B cell (primary cell): ENCODE measurements around the gene PYY. TPM values are rescaled to one million over a fixed set of nuclear protein-coding genes. Genes with fewer than 3 reads are reported as not detected.

Source experiments
- ATAC-seq: fragments of 200-7000 bp; cut with Tn5 transposase; one replicate; pipeline ENCODE4 v1.10.0; 2021; ENCODE audit warnings: low read depth, mild to moderate bottlenecking, moderate number of reproducible peaks, moderate library complexity
- CTCF ChIA-PET: fragments of 350-600 bp; sonication (Branson Sonifier 250); formaldehyde crosslinking; loops from one replicate; lab custom pipeline; 2021; ENCODE audit warnings: antibody characterized with exemption, inconsistent platforms; lab: Charles Lee
- POLR2A ChIA-PET: fragments of 350-600 bp; sonication (Branson Sonifier 250); formaldehyde crosslinking; loops from one replicate; lab custom pipeline; 2021; ENCODE audit warnings: antibody characterized with exemption; lab: Charles Lee
- DNase-seq: peaks from one replicate; pipeline ENCODE4 v3.0.0; 2013
- H2AFZ ChIP-seq: 2 replicates; pipeline ENCODE4 v1.6.1; 2012; ENCODE audit warnings: mild to moderate bottlenecking, low read depth, low read length; ENCODE audit not compliant: insufficient read depth, poor library complexity, severe bottlenecking
- H3K27ac ChIP-seq, 2 donors: 1 replicate in 1 of 2; 2 replicates in 1 of 2; pipeline ENCODE4 v1.5.1; 2012 to 2013; ENCODE audit warnings: low read length in 2 of 2, mild to moderate bottlenecking in 2 of 2, moderate library complexity in 1 of 2
- H3K27me3 ChIP-seq, 4 experiments: fragments of 200-600 bp in 1 of 4; sonication (generic) in 1 of 4; replicated peaks in 1 of 4; 1 replicate in 2 of 4; 2 replicates in 2 of 4; pipeline versions ENCODE4 v1.6.1 to v1.7.0; 2013 to 2016; ENCODE audit warnings: low read length in 3 of 4, mild to moderate bottlenecking in 2 of 4, mixed read lengths in 1 of 4, moderate library complexity in 1 of 4; ENCODE audit not compliant: insufficient read depth in 4 of 4, control insufficient read depth in 3 of 4; ENCODE audit errors: control extremely low read depth in 1 of 4
- H3K36me3 ChIP-seq, 2 experiments: replicated peaks in 1 of 2; 1 replicate in 1 of 2; 2 replicates in 1 of 2; pipeline versions ENCODE4 v1.6.1 to v1.7.1; 2013; ENCODE audit warnings: low read length in 1 of 2; ENCODE audit not compliant: insufficient read depth in 2 of 2, control insufficient read depth in 1 of 2; ENCODE audit errors: control extremely low read depth in 1 of 2, extremely low read depth in 1 of 2
- H3K4me1 ChIP-seq, 2 donors: fragments of 200-600 bp in 1 of 2; sonication (generic) in 1 of 2; 1 replicate in 1 of 2; 2 replicates in 1 of 2; pipeline versions ENCODE4 v1.5.1 to v1.6.1; 2013 to 2017; ENCODE audit warnings: low read length in 2 of 2; ENCODE audit not compliant: control insufficient read depth in 2 of 2, insufficient read depth in 2 of 2
- H3K4me2 ChIP-seq: replicated peaks from 2 replicates; pipeline ENCODE3; 2012; ENCODE audit warnings: mild to moderate bottlenecking, low read depth, low read length; ENCODE audit not compliant: poor library complexity, severe bottlenecking
- H3K4me3 ChIP-seq, 5 experiments: fragments of 200-600 bp in 1 of 5; sonication (generic) in 1 of 5; 1 replicate in 3 of 5; 2 replicates in 2 of 5; pipeline versions ENCODE4 v1.5.1 to v1.7.0; 2011 to 2016; ENCODE audit warnings: low read length in 4 of 5, mild to moderate bottlenecking in 4 of 5, low read depth in 2 of 5, control low read depth in 1 of 5, moderate library complexity in 1 of 5; ENCODE audit not compliant: insufficient read depth in 1 of 5; ENCODE audit errors: control extremely low read depth in 1 of 5, extremely low read depth in 1 of 5
- H3K79me2 ChIP-seq: fragments of 200-600 bp; sonication (generic); one replicate; pipeline ENCODE4 v1.6.0; 2016; ENCODE audit warnings: low read length; ENCODE audit not compliant: control insufficient read depth, insufficient read depth
- H3K9ac ChIP-seq: fragments of 200-600 bp; sonication (generic); 2 replicates; pipeline ENCODE4 v1.6.1; 2017; ENCODE audit warnings: mild to moderate bottlenecking, low read length, moderate library complexity
- H3K9me3 ChIP-seq, 3 donors: one replicate each; pipeline versions ENCODE4 v1.6.1 to v1.7.1; 2013; ENCODE audit warnings: low read length in 2 of 3; ENCODE audit not compliant: control insufficient read depth in 2 of 3, insufficient read depth in 1 of 3; ENCODE audit errors: control extremely low read depth in 1 of 3
- H4K20me1 ChIP-seq: 2 replicates; pipeline ENCODE4 v1.6.0; 2012; ENCODE audit warnings: mild to moderate bottlenecking, low read length; ENCODE audit not compliant: insufficient read depth, control insufficient read depth, poor library complexity, severe bottlenecking
- H3K27ac Mint-ChIP-seq: one replicate; pipeline ENCODE4 v1.8.0; 2021; ENCODE audit warnings: mixed read lengths
- H3K27me3 Mint-ChIP-seq: one replicate; pipeline ENCODE4 v1.8.0; 2021; ENCODE audit warnings: mixed read lengths
- H3K4me1 Mint-ChIP-seq: one replicate; pipeline ENCODE4 v1.8.0; 2021; ENCODE audit warnings: mixed read lengths
- H3K4me3 Mint-ChIP-seq: one replicate; pipeline ENCODE4 v1.8.0; 2021; ENCODE audit warnings: mixed read lengths
- H3K9me3 Mint-ChIP-seq: one replicate; pipeline ENCODE4 v1.8.0; 2022; ENCODE audit warnings: mixed read lengths; ENCODE audit not compliant: insufficient read depth
- CTCF ChIP-seq: fragments of 200-600 bp; IDR thresholded peaks from one replicate; pipeline ENCODE4 v1.8.0; 2022; ENCODE audit warnings: antibody characterized with exemption, mild to moderate bottlenecking
- EZH2 ChIP-seq: IDR thresholded peaks from 2 replicates; pipeline ENCODE4 v1.6.1; 2012; ENCODE audit warnings: borderline replicate concordance, low read depth, mild to moderate bottlenecking, moderate library complexity, low read length; ENCODE audit not compliant: insufficient read depth, poor library complexity, severe bottlenecking
- WGBS: methylation state at CpG from one replicate; pipeline ENCODE4 v1.1.5; 2013; ENCODE audit warnings: missing lambda C conversion rate; ENCODE audit not compliant: insufficient coverage; 5-methylcytosine and 5-hydroxymethylcytosine counted together
- intact Hi-C: fragments of 100-400 bp; cut with micrococcal nuclease; formaldehyde crosslinking; loops from one replicate; pipeline ENCODE4 v1.10.0; 2022
- polyA plus RNA-seq: library from polyadenylated mRNA; depleted of rRNA; stranded (reverse); fragments of >200 nt; gene quantifications from 2 replicates; pipeline ENCODE4 v1.2.3, GENCODE V29; 2012
- total RNA-seq, 2 donors: library from RNA; stranded (reverse); fragments of 120-200 nt in 1 of 2; gene quantifications; 1 replicate in 1 of 2; 2 replicates in 1 of 2; pipeline versions ENCODE4 v1.2.3 to v1.2.4, GENCODE V29; 2013 to 2022

Gene PYY
- total and polyA plus RNA-seq, 2 donors (not counting 1 experiment from before 2014, with no cell fraction given) = 0.19 TPM; not detected in 1

- Histone ChIP-seq H3K4me1 (no peaks in the 10 kb centered on the region), H3K27ac (no peak overlapping the region), H3K4me3 (no peak overlapping the region), H3K36me3 (no peaks in the 10 kb centered on the region), H3K9me3 (no peaks in the 10 kb centered on the region), H3K79me2 (no peaks in the 10 kb centered on the region), H3K9ac (no peak overlapping the region), H3K27me3 (peaks cover 0 to 2% (median 0%) of the 10 kb centered on the region in 4 experiments), H2AFZ (no peak overlapping the region), H3K4me2 (no peak overlapping the region), H4K20me1 (no peaks in the 10 kb centered on the region)
- Mint-ChIP-seq H3K9me3 (no peaks in the 10 kb centered on the region), H3K27me3 (peaks cover 27% of the 10 kb centered on the region), H3K27ac (no peak overlapping the region), H3K4me1 (no peaks in the 10 kb centered on the region), H3K4me3 (no peak overlapping the region)
- TF ChIP-seq CTCF = no peak
- TF ChIP-seq EZH2 = no peak
- no peak for DNase-seq
- ChIA-PET POLR2A (no interaction called here), CTCF (interaction anchor here (0.7 kb wide), 1 partner anchor 78 kb away, joined by 4 read pairs; no protein-coding TSS in a partner anchor)
- WGBS = 90% methylated on average over 3 of the region's 4 CpGs
- intact Hi-C loops = no loop called here
- ATAC-seq = no peak
Observed at GRCh38 chr17:43970366-43970765, 16.6 kb upstream of the PYY start.

DNA sequence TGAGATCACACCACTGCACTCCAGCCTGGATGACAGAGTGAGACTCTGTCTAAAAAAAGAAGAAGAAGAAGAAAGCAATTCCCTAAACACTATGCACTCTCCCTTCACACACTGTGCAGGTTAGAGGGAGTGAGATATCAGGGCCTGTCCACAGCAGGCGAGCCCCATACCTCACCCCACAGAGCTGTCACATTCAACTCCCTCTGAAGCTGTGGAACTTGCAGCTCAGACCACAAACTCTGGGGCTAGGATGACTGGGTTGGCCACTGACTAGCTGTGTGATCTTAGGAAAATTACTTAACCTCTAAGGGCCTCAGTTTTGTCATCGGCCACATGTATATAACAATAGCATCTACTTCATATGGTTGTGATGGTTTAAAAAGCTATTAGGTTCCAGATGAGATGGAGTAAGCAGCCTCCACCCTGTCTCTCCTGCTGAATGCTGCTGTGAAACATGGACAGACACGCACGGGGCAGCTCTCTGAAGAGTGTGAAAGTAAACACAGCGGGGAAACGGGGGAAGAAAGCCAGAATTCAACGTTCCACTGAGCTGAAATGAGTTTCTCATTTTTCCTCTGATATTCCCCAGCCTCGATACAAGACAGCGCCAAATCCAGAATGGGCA is 13.6 kb upstream of the PYY start:
- whole genome bisulfite sequencing = 84% methylated on average over 5 of the region's 9 CpGs
- Mint-ChIP-seq H3K27me3 (peaks cover 29% of the 10 kb centered on the region), H3K4me3 (no peak overlapping the region), H3K4me1 (no peaks in the 10 kb centered on the region), H3K27ac (no peak overlapping the region), H3K9me3 (no peaks in the 10 kb centered on the region)
- Histone ChIP-seq H3K4me3 (no peak overlapping the region), H3K9ac (no peak overlapping the region), H4K20me1 (no peaks in the 10 kb centered on the region), H3K9me3 (no peaks in the 10 kb centered on the region), H3K36me3 (no peaks in the 10 kb centered on the region), H3K27me3 (peaks cover 0 to 6% (median under 1%) of the 10 kb centered on the region in 4 experiments), H3K4me2 (no peak overlapping the region), H3K27ac (no peak overlapping the region), H3K79me2 (no peaks in the 10 kb centered on the region), H2AFZ (no peak overlapping the region), H3K4me1 (no peaks in the 10 kb centered on the region)
- ChIA-PET CTCF (no interaction called here), POLR2A (no interaction called here)
- no peak for ATAC-seq
- no peak for DNase-seq
- TF ChIP-seq CTCF = no peak
- TF ChIP-seq EZH2 = no peak
- intact Hi-C loops = no loop called here
